ENCODE results near the gene PLCH1. TPM values are rescaled to one million over a fixed set of nuclear protein-coding genes. Genes with fewer than 3 reads are reported as not detected.

The PLCH1 gene
- total and polyA plus RNA-seq, 2 of the 13 experiments (the other 11 are each of a cell fraction or from before 2014, with no cell fraction given): 2.0 to 3.0 TPM

DNA sequence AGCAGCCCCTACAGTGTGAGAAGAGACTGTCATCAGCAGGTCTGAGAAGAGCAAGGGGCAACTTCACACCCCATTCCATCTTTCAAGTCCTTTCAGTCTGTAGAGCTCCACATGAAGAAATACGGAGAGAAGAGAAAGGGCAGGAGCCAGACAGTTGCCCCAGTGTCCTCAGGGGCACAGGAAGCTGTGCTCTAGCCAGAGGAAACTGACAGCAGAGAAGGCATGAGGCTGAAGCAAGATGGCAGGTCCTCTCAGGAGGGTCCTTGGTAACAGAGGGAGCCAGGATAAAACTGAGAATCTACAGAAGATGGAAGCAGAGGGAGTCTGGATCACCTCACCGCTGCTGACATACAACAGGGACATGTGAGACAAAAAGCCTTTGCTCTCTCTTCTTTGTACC is 47.3 kb downstream of the PLCH1 start (continued):
- TF ChIP-seq RORA (CRISPR knock-in tag; IDR thresholded peaks at IDR 0.05) (no peak), ZNF615 (CRISPR knock-in tag; IDR thresholded peaks at IDR 0.05; ENCODE audit: borderline replicate concordance) (no peak), MLLT10 (CRISPR knock-in tag; IDR thresholded peaks at IDR 0.05) (no peak), CEBPB (IDR thresholded peaks at IDR 0.05; ENCODE audit: borderline replicate concordance, low read depth, low read length) (no peak)
- TF ChIP-seq, protein P1, sequence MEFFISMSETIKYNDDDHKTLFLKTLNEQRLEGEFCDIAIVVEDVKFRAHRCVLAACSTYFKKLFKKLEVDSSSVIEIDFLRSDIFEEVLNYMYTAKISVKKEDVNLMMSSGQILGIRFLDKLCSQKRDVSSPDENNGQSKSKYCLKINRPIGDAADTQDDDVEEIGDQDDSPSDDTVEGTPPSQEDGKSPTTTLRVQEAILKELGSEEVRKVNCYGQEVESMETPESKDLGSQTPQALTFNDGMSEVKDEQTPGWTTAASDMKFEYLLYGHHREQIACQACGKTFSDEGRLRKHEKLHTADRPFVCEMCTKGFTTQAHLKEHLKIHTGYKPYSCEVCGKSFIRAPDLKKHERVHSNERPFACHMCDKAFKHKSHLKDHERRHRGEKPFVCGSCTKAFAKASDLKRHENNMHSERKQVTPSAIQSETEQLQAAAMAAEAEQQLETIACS (CRISPR knock-in tag; IDR thresholded peaks at IDR 0.05): no peak

DNA sequence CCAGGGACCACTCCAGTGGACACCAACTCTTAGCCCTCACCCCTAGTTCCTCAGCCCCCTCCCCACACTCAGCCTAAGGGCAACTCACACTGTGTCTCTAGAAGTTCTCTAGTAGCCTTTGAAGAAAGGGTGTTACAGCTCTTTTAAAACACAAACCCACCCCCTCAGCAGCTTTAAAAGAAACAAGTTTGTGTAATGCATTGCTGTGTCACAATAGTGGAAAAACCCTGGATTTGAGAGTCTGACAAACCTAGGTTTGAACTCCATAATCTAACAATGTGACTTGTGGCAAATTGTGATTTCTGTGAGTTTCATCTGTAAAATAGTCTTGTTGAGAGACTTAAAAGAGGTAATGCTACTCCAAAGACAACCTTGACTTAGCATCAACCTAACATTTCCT is 54.0 kb downstream of the PLCH1 start:
- Histone ChIP-seq H3K9ac (ENCODE audit: insufficient read depth, low read depth, low read length) (no peak overlapping the region), H3K27me3 (ENCODE audit: control insufficient read depth in 1 of 2, insufficient read depth in 2 of 2, low read length in 2 of 2) (no peaks in the 10 kb centered on the region), H3K9me3 (ENCODE audit: low read length) (no peaks in the 10 kb centered on the region), H3K27ac (ENCODE audit: extremely low read length, insufficient read depth, low read length) (no peak overlapping the region), H3K4me1 (ENCODE audit: insufficient read depth, low read length) (no peaks in the 10 kb centered on the region), H3K36me3 (replicated peaks in 1 of 2; ENCODE audit: control insufficient read depth in 1 of 2, insufficient read depth in 2 of 2, low read length in 2 of 2) (no peaks in the 10 kb centered on the region), H4K20me1 (ENCODE audit: insufficient read depth, low read length) (no peaks in the 10 kb centered on the region), H3K4me3 (replicated peaks in 1 of 3; ENCODE audit: insufficient read depth in 1 of 3, low read depth in 2 of 3, low read length in 3 of 3) (no peak overlapping the region), H3K4me2 (ENCODE audit: low read depth, low read length) (no peak overlapping the region), H3K79me2 (ENCODE audit: insufficient read depth, low read length) (no peaks in the 10 kb centered on the region), H2AFZ (ENCODE audit: low read length) (no peak overlapping the region)
- in situ Hi-C loops (cut with HindIII; ENCODE audit: extremely low pct_ligation_motif_present, low pct_unique_long_range_greater_than_20kb): no loop called here
- FAIRE-seq (no peak), DNase-seq (ENCODE audit: low spot score) (no peak), ATAC-seq (no peak)
- ChIA-PET CTCF (ENCODE audit: low intra/inter-chr PET ratio, low total read pairs) (no interaction called here), POLR2A (no interaction called here)
- intact Hi-C loops (cut with micrococcal nuclease; ENCODE audit: unreplicated experiment): no loop called here
- BruUV-seq (replicated peaks): no TSS peak
- TF ChIP-seq FOXJ3 (CRISPR knock-in tag; IDR thresholded peaks at IDR 0.05; ENCODE audit: borderline replicate concordance) (no peak), MAF1 (CRISPR knock-in tag; IDR thresholded peaks at IDR 0.05; ENCODE audit: borderline replicate concordance) (no peak), NFIB (CRISPR knock-in tag; IDR thresholded peaks at IDR 0.05; ENCODE audit: borderline replicate concordance) (no peak), FLYWCH1 (CRISPR knock-in tag; IDR thresholded peaks at IDR 0.05) (no peak), ZNF577 (CRISPR knock-in tag; IDR thresholded peaks at IDR 0.05; ENCODE audit: borderline replicate concordance, low read depth) (no peak), TSC22D2 (CRISPR knock-in tag; IDR thresholded peaks at IDR 0.05; ENCODE audit: borderline replicate concordance) (no peak), NCOA2 (CRISPR knock-in tag; IDR thresholded peaks at IDR 0.05) (no peak), ZNF614 (CRISPR knock-in tag; IDR thresholded peaks at IDR 0.05; ENCODE audit: borderline replicate concordance) (no peak)
- TF ChIP-seq, protein P2, sequence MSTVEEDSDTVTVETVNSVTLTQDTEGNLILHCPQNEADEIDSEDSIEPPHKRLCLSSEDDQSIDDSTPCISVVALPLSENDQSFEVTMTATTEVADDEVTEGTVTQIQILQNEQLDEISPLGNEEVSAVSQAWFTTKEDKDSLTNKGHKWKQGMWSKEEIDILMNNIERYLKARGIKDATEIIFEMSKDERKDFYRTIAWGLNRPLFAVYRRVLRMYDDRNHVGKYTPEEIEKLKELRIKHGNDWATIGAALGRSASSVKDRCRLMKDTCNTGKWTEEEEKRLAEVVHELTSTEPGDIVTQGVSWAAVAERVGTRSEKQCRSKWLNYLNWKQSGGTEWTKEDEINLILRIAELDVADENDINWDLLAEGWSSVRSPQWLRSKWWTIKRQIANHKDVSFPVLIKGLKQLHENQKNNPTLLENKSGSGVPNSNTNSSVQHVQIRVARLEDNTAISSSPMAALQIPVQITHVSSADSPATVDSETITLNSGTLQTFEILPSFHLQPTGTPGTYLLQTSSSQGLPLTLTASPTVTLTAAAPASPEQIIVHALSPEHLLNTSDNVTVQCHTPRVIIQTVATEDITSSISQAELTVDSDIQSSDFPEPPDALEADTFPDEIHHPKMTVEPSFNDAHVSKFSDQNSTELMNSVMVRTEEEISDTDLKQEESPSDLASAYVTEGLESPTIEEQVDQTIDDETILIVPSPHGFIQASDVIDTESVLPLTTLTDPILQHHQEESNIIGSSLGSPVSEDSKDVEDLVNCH (CRISPR knock-in tag; IDR thresholded peaks at IDR 0.05): no peak
- TF ChIP-seq, protein P3, sequence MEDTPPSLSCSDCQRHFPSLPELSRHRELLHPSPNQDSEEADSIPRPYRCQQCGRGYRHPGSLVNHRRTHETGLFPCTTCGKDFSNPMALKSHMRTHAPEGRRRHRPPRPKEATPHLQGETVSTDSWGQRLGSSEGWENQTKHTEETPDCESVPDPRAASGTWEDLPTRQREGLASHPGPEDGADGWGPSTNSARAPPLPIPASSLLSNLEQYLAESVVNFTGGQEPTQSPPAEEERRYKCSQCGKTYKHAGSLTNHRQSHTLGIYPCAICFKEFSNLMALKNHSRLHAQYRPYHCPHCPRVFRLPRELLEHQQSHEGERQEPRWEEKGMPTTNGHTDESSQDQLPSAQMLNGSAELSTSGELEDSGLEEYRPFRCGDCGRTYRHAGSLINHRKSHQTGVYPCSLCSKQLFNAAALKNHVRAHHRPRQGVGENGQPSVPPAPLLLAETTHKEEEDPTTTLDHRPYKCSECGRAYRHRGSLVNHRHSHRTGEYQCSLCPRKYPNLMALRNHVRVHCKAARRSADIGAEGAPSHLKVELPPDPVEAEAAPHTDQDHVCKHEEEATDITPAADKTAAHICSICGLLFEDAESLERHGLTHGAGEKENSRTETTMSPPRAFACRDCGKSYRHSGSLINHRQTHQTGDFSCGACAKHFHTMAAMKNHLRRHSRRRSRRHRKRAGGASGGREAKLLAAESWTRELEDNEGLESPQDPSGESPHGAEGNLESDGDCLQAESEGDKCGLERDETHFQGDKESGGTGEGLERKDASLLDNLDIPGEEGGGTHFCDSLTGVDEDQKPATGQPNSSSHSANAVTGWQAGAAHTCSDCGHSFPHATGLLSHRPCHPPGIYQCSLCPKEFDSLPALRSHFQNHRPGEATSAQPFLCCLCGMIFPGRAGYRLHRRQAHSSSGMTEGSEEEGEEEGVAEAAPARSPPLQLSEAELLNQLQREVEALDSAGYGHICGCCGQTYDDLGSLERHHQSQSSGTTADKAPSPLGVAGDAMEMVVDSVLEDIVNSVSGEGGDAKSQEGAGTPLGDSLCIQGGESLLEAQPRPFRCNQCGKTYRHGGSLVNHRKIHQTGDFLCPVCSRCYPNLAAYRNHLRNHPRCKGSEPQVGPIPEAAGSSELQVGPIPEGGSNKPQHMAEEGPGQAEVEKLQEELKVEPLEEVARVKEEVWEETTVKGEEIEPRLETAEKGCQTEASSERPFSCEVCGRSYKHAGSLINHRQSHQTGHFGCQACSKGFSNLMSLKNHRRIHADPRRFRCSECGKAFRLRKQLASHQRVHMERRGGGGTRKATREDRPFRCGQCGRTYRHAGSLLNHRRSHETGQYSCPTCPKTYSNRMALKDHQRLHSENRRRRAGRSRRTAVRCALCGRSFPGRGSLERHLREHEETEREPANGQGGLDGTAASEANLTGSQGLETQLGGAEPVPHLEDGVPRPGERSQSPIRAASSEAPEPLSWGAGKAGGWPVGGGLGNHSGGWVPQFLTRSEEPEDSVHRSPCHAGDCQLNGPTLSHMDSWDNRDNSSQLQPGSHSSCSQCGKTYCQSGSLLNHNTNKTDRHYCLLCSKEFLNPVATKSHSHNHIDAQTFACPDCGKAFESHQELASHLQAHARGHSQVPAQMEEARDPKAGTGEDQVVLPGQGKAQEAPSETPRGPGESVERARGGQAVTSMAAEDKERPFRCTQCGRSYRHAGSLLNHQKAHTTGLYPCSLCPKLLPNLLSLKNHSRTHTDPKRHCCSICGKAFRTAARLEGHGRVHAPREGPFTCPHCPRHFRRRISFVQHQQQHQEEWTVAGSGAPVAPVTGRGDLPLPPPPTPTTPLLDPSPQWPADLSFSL (CRISPR knock-in tag; IDR thresholded peaks at IDR 0.05): no peak

Data from HepG2 (cell line).